GM12878 (cell line): ENCODE measurements around the gene WDR26. TPM values are rescaled to one million over a fixed set of nuclear protein-coding genes. Genes with fewer than 3 reads are reported as not detected.

Source experiments
- ATAC-seq: fragments of 200-7000 bp; cut with Tn5 transposase; 3 replicates; pipeline ENCODE4 v1.9.1; 2020; ENCODE audit warnings: mild to moderate bottlenecking, moderate library complexity
- BruUV-seq: library from RNA; stranded (reverse); fragments of 400-500 nt; replicated peaks from 2 replicates; lab custom pipeline; 2021; lab: Mats Ljungman, UMichigan
- CTCF ChIA-PET: fragments of 300-600 bp; sonication (Branson Sonifier 250); formaldehyde crosslinking; extraction: SDS; loops from one replicate; lab custom pipeline; 2021; ENCODE audit warnings: inconsistent platforms; lab: Yijun Ruan, JAX
- POLR2A ChIA-PET: fragments of 350-600 bp; formaldehyde crosslinking; extraction: SDS; loops from one replicate; lab custom pipeline; 2021; ENCODE audit warnings: inconsistent platforms; lab: Charles Lee
- RAD21 ChIA-PET: fragments of 300-600 bp; sonication (Branson Sonifier 250); formaldehyde crosslinking; loops from one replicate; lab custom pipeline; 2023; ENCODE audit warnings: antibody characterized with exemption; ENCODE audit not compliant: unreplicated experiment; lab: Charles Lee
- SMC1A ChIA-PET: fragments of 300-600 bp; sonication (Branson Sonifier 250); formaldehyde crosslinking; loops from one replicate; lab custom pipeline; 2023; ENCODE audit not compliant: unreplicated experiment, uncharacterized antibody; lab: Charles Lee
- DNase-seq: peaks from one replicate; pipeline ENCODE4 v3.0.0-alpha.2; 2011; ENCODE audit warnings: low read depth, low spot score
- FAIRE-seq: peaks from 3 replicates; lab custom pipeline; 2011; peaks lifted over from hg19 to GRCh38; lab: Jason Lieb, UNC
- H2AFZ ChIP-seq: 2 replicates; pipeline ENCODE4 v1.6.0; 2011; ENCODE audit warnings: low read depth, low read length, control low read depth; ENCODE audit not compliant: control insufficient read depth
- H3K27ac ChIP-seq: 2 replicates; pipeline ENCODE4 v1.5.1; 2011; ENCODE audit warnings: control low read depth; ENCODE audit not compliant: control insufficient read depth, insufficient read depth
- H3K27me3 ChIP-seq, 2 experiments: replicated peaks in 1 of 2; 2 replicates each; pipeline versions ENCODE4 v1.6.0 to v1.6.1; 2011; ENCODE audit warnings: low read length in 1 of 2; ENCODE audit not compliant: control insufficient read depth in 2 of 2, insufficient read depth in 2 of 2
- H3K36me3 ChIP-seq, 2 experiments: 2 replicates each; pipeline ENCODE4 v1.5.1; 2011; ENCODE audit warnings: low read length in 1 of 2; ENCODE audit not compliant: control insufficient read depth in 2 of 2, insufficient read depth in 2 of 2
- H3K4me1 ChIP-seq: 2 replicates; pipeline ENCODE4 v1.6.1; 2011; ENCODE audit warnings: mild to moderate bottlenecking, low read length, moderate library complexity, mixed read lengths; ENCODE audit not compliant: control insufficient read depth, insufficient read depth
- H3K4me2 ChIP-seq: 2 replicates; pipeline ENCODE4 v1.6.0; 2011; ENCODE audit warnings: control low read depth; ENCODE audit not compliant: control insufficient read depth, insufficient read depth
- H3K4me3 ChIP-seq: fragments of 200-600 bp; sonication (generic); 2 replicates; pipeline ENCODE4 v1.5.1; 2016
- H3K79me2 ChIP-seq: 2 replicates; pipeline ENCODE4 v1.6.0; 2011; ENCODE audit warnings: low read length; ENCODE audit not compliant: control insufficient read depth, insufficient read depth
- H3K9ac ChIP-seq: 2 replicates; pipeline ENCODE4 v1.8.0; 2011; ENCODE audit warnings: low read length, control low read depth, mixed read lengths; ENCODE audit not compliant: control insufficient read depth, insufficient read depth
- H3K9me3 ChIP-seq: replicated peaks from 3 replicates; pipeline ENCODE4 v1.5.1; 2011; ENCODE audit warnings: mild to moderate bottlenecking, low read length; ENCODE audit not compliant: control insufficient read depth, insufficient read depth
- H4K20me1 ChIP-seq: 2 replicates; pipeline ENCODE4 v1.6.0; 2011; ENCODE audit not compliant: control insufficient read depth, insufficient read depth
- IKZF1 ChIP-seq: fragments of 450-650 bp; conservative IDR thresholded peaks from 2 replicates; pipeline ENCODE4 v1.6.1; 2017; ENCODE audit warnings: antibody characterized with exemption, mild to moderate bottlenecking
- MXI1 ChIP-seq: fragments of 150-350 bp; IDR thresholded peaks from 2 replicates; pipeline ENCODE4 v1.6.1; 2011; ENCODE audit warnings: low read depth, mild to moderate bottlenecking, inconsistent platforms, low read length, improper control_type of control experiment
- PML ChIP-seq: IDR thresholded peaks from 2 replicates; pipeline ENCODE4 v1.6.1; 2012; ENCODE audit warnings: low read length, inconsistent platforms
- POLR2AphosphoS5 ChIP-seq: IDR thresholded peaks from 2 replicates; pipeline ENCODE4 v1.6.1; 2011; ENCODE audit warnings: mild to moderate bottlenecking, low read length, inconsistent platforms
- SMC3 ChIP-seq: IDR thresholded peaks from 2 replicates; pipeline ENCODE4 v1.6.1; 2011; ENCODE audit warnings: low read length, improper control_type of control experiment, borderline replicate concordance
- ZBED1 ChIP-seq: IDR thresholded peaks from 2 replicates; pipeline ENCODE4 v1.6.1; 2016; ENCODE audit warnings: borderline replicate concordance
- ZNF622 ChIP-seq: fragments of 450-650 bp; IDR thresholded peaks from 2 replicates; pipeline ENCODE4 v1.6.1; 2017; ENCODE audit warnings: mild to moderate bottlenecking, inconsistent platforms
- WGBS: methylation state at CpG from one replicate; pipeline ENCODE4 v1.1.6; 2016; ENCODE audit warnings: low lambda C conversion rate; ENCODE audit not compliant: insufficient replicate concordance, insufficient coverage; ENCODE audit errors: missing lambda C conversion rate; 5-methylcytosine and 5-hydroxymethylcytosine counted together
- in situ Hi-C: fragments of 300-500 bp; cut with MboI; formaldehyde crosslinking; loops from 9 replicates; pipeline ENCODE4 v1.14.3; 2018; ENCODE audit warnings: mixed read lengths
- intact Hi-C: fragments of 100-400 bp; cut with micrococcal nuclease; formaldehyde crosslinking; loops from one replicate; pipeline ENCODE4 v1.14.2; 2022; ENCODE audit not compliant: unreplicated experiment
- polyA plus RNA-seq, 11 experiments: library from polyadenylated mRNA; depleted of rRNA in 4 of 11; unstranded in 6 of 11; stranded (reverse) in 5 of 11; fragments of >200 nt; fragmentation: Nextera tagmentation in 4 of 11; fragmentation: Illumina TruSeq in 1 of 11; extraction: Ambion mirVana in 4 of 11; extraction: Trizol in 1 of 11; gene quantifications; 1 replicate in 1 of 11; 2 replicates in 10 of 11; pipeline versions ENCODE4 v1.2.1 to v1.2.3, GENCODE V29; 2011 to 2016; ENCODE audit warnings: inconsistent platforms in 2 of 11, missing spikeins in 2 of 11, low read depth in 1 of 11
- total RNA-seq, 4 experiments: library from RNA; depleted of rRNA in 3 of 4; stranded (reverse); fragments of >200 nt in 3 of 4; fragmentation: Illumina TruSeq in 1 of 4; extraction: Trizol in 1 of 4; gene quantifications; 2 replicates each; pipeline versions ENCODE4 v1.2.1 to v1.2.3, GENCODE V29; 2013 to 2021

Gene WDR26
- total and polyA plus RNA-seq, 10 of the 15 experiments (the other 5 are each of a cell fraction or from before 2014, with no cell fraction given): 6.6 to 47.0 (median 24.4) TPM

- no peak for TF ChIP-seq ZNF622
- TF ChIP-seq SMC3: no peak
- no peak for TF ChIP-seq ZBED1
- TF ChIP-seq MXI1: no peak
These were observed 1.4 kb downstream of the WDR26 start (continued) for GRCh38 chr1:224433041-224433691.

- intact Hi-C loops (no loop called here), in situ Hi-C loops (no loop called here)
- BruUV-seq: no TSS peak
- TF ChIP-seq POLR2AphosphoS5 (peak; percentile 56), IKZF1 (no peak), PML (0 out of 2 replicates have a peak, but pooled peaks have one; percentile 21)
- peak overlapping the region; percentile 76 for H3K9ac ChIP-seq
- peak overlapping the region; percentile 78 for H3K4me2 ChIP-seq
- ChIA-PET RAD21 (interaction anchor here (0.6 to 2.9 kb wide), 3 partner anchors 17 to 316 kb away, joined by 4 to 15 read pairs (median 7); no protein-coding TSS in a partner anchor), SMC1A (interaction anchor here (0.8 to 2.9 kb wide), 8 partner anchors 11 to 316 kb away, joined by 3 to 24 read pairs (median 4); no protein-coding TSS in a partner anchor), POLR2A (interaction anchor here (0.7 to 1.5 kb wide), 5 partner anchors 23 to 75 kb away, joined by 3 to 9 read pairs (median 3); no protein-coding TSS in a partner anchor), CTCF (interaction anchor here (0.6 to 7.7 kb wide), 9 partner anchors 15 to 418 kb away, joined by 3 to 48 read pairs (median 4); no protein-coding TSS in a partner anchor)
- 0 out of 2 replicates have a peak, but pooled peaks cover 8% of the 10 kb centered on the region for H4K20me1 ChIP-seq
- no peak overlapping the region for H2AFZ ChIP-seq
- peak; percentile 18 for ATAC-seq
- no peaks in the 10 kb centered on the region for H3K9me3 ChIP-seq
- peaks cover 82% of the 10 kb centered on the region for H3K79me2 ChIP-seq
- no peak for DNase-seq
- no peaks in the 10 kb centered on the region for H3K27me3 ChIP-seq
- FAIRE-seq: no peak
- 3% methylated on average over 6 of the region's 6 CpGs for WGBS
- peak overlapping the region; percentile 71 for H3K4me3 ChIP-seq
- H3K36me3 ChIP-seq: peaks cover 0 to 4% of the 10 kb centered on the region in 2 experiments; a peak in 1 of 4 replicates
- peak overlapping the region; percentile 22 for H3K27ac ChIP-seq
- peaks cover 12% of the 10 kb centered on the region for H3K4me1 ChIP-seq
These were observed 1.9 kb downstream of the WDR26 start for GRCh38 chr1:224432672-224433040.
